Measurements from ENCODE around the gene DLX1. TPM values are rescaled to one million over a fixed set of nuclear protein-coding genes. Genes with fewer than 3 reads are reported as not detected.

Gene DLX1
- total RNA-seq, 6 experiments from 2014 or later = 8.2 to 13.9 (median 9.2) TPM

- peak; percentile 19 for DNase-seq
- no peaks in the 10 kb centered on the region for H3K9me3 Mint-ChIP-seq
- peak overlapping the region; percentile 99 for H3K27ac Mint-ChIP-seq
- H3K4me3 Mint-ChIP-seq = peak overlapping the region; percentile 45; the same call in 1 of the 2 replicates
- no peak for TF ChIP-seq CTCF (IDR thresholded peaks at IDR 0.05)
- H3K36me3 Mint-ChIP-seq (ENCODE audit: low read depth) = peaks cover 29% of the 10 kb centered on the region
- peaks cover 44% of the 10 kb centered on the region for H3K27me3 Mint-ChIP-seq (ENCODE audit: insufficient read depth)
- peaks cover 73% of the 10 kb centered on the region for H3K4me1 Mint-ChIP-seq (ENCODE audit: low read depth)
Measured at GRCh38 chr2:172090044-172090961, 5.0 kb downstream of the DLX1 start.

- no peak for TF ChIP-seq CTCF (IDR thresholded peaks at IDR 0.05)
- DNase-seq = no peak
- Mint-ChIP-seq H3K4me1 (ENCODE audit: low read depth) (peaks cover 76% of the 10 kb centered on the region), H3K27ac (peak overlapping the region; percentile 99), H3K9me3 (no peaks in the 10 kb centered on the region), H3K27me3 (ENCODE audit: insufficient read depth) (peaks cover 39% of the 10 kb centered on the region), H3K36me3 (ENCODE audit: low read depth) (peaks cover 29% of the 10 kb centered on the region), H3K4me3 (peak overlapping the region; percentile 45; the same call in 1 of the 2 replicates)
Measured at GRCh38 chr2:172091000-172091641, 5.8 kb downstream of the DLX1 start.

DNA sequence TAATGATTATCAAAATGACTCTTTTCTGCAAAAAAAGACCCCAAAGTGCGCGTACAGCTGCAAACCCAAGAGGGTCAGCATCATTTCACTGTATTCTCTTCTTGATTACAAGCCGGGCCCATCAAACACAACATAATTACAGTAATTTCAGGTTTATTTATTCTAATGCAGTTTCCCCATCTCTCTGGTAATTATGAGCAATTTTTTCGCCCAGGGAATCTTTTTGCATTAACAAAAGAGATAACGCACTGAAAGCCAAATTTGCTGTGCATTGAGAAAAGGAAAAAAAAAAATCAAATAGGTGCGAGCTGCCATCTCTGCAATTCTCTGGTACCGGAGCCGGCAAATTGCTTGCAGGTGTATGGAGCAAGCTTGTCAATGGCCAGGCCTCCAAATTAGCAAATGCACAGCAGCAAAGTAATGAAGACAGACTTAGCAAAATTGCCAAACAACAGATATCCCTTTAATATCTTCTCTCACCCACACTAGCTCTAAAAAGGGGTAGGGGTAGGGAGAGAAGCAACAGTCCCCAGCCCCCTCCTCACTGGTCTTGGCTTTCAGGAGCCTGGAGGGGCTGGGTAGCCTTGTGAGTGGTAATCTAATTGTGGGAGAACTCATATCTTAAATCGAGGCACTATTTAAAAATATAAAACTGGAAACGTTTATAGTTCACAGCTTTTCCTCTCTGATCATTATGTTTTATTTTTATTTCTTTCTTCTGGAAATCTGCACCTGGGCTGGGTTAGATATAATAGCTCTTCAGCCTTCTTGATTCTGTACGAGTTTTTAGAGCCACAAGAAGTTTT lies 6.7 kb downstream of the DLX1 start:
- Mint-ChIP-seq H3K27me3 (ENCODE audit: insufficient read depth) (peaks cover 36% of the 10 kb centered on the region; the same call in 1 of the 2 replicates), H3K27ac (peak overlapping the region; percentile 76; the same call in 1 of the 2 replicates), H3K9me3 (no peaks in the 10 kb centered on the region), H3K36me3 (ENCODE audit: low read depth) (peaks cover 25% of the 10 kb centered on the region), H3K4me3 (peak overlapping the region; percentile 83; the same call in 1 of the 2 replicates), H3K4me1 (ENCODE audit: low read depth) (peaks cover 79% of the 10 kb centered on the region)
- no peak for DNase-seq
- TF ChIP-seq CTCF (IDR thresholded peaks at IDR 0.05) = no peak

GRCh38 chr2:172092716-172093415 lies 7.6 kb downstream of the DLX1 start:
- H3K27ac Mint-ChIP-seq = peak overlapping the region; percentile 76; the same call in 1 of the 2 replicates
- peaks cover 16% of the 10 kb centered on the region for H3K36me3 Mint-ChIP-seq (ENCODE audit: low read depth)
- peak overlapping the region; percentile 83 for H3K4me3 Mint-ChIP-seq
- TF ChIP-seq CTCF (IDR thresholded peaks at IDR 0.05) = no peak
- H3K4me1 Mint-ChIP-seq (ENCODE audit: low read depth) = peaks cover 79% of the 10 kb centered on the region
- peaks cover 33% of the 10 kb centered on the region; the same call in 1 of the 2 replicates for H3K27me3 Mint-ChIP-seq (ENCODE audit: insufficient read depth)
- DNase-seq = no peak
- H3K9me3 Mint-ChIP-seq = no peaks in the 10 kb centered on the region
